Testis (tissue), 2 donors: ENCODE data around the gene SELP.

ENCODE experiments used
- POLR2A ChIP-seq: fragments of 450-650 bp; IDR thresholded peaks from one replicate; pipeline ENCODE4 v1.6.1; 2017; ENCODE audit warnings: antibody characterized with exemption, mild to moderate bottlenecking, moderate library complexity
- TF ChIP-seq, protein P1 (sequence below), 3 experiments: fragments of 450-650 bp in 2 of 3; fragments of 200-600 bp in 1 of 3; sonication (generic) in 1 of 3; IDR thresholded peaks; one replicate each; pipeline ENCODE4 v1.5.1; 2016 to 2019; ENCODE audit warnings: antibody characterized with exemption in 3 of 3, mild to moderate bottlenecking in 2 of 3, moderate library complexity in 1 of 3

DNA sequence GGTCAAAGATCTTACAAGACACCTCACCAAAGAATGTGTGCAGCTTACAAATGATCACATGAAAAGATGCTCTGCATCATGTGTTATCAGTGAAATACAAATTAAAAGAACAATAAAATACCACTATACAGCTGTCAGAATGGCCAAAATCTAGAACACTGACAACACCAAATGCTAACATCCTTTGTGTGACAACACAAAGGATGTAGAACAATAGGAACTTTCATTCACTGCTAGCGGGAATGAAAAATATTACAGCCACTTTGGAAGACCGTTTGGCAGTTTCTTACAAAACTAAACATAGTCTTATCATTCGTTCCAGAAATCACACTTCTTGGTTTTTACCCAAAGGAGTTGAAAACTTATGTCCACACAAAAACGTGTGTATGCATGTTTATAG lies 20.6 kb upstream of the SELP start:
- TF ChIP-seq, protein P1, sequence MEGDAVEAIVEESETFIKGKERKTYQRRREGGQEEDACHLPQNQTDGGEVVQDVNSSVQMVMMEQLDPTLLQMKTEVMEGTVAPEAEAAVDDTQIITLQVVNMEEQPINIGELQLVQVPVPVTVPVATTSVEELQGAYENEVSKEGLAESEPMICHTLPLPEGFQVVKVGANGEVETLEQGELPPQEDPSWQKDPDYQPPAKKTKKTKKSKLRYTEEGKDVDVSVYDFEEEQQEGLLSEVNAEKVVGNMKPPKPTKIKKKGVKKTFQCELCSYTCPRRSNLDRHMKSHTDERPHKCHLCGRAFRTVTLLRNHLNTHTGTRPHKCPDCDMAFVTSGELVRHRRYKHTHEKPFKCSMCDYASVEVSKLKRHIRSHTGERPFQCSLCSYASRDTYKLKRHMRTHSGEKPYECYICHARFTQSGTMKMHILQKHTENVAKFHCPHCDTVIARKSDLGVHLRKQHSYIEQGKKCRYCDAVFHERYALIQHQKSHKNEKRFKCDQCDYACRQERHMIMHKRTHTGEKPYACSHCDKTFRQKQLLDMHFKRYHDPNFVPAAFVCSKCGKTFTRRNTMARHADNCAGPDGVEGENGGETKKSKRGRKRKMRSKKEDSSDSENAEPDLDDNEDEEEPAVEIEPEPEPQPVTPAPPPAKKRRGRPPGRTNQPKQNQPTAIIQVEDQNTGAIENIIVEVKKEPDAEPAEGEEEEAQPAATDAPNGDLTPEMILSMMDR (IDR thresholded peaks at IDR 0.05), result no peak
- no peak for TF ChIP-seq POLR2A
